ENCODE results near the gene ALK. TPM values are rescaled to one million over a fixed set of nuclear protein-coding genes. Genes with fewer than 3 reads are reported as not detected.

ALK gene
- total RNA-seq, 1 experiment from 2014 or later = 0.07 TPM

- Mint-ChIP-seq H3K27me3 (ENCODE audit: insufficient read depth, unreplicated experiment) (no peaks in the 10 kb centered on the region), H3K27ac (ENCODE audit: low read depth, unreplicated experiment) (no peak overlapping the region), H3K4me1 (ENCODE audit: insufficient read depth, unreplicated experiment) (peaks cover 9% of the 10 kb centered on the region), H3K36me3 (ENCODE audit: insufficient read depth, unreplicated experiment) (no peaks in the 10 kb centered on the region), H3K4me3 (ENCODE audit: unreplicated experiment) (no peak overlapping the region), H3K9me3 (ENCODE audit: unreplicated experiment) (no peaks in the 10 kb centered on the region)
- DNase-seq (ENCODE audit: unreplicated experiment) = peak; percentile 44
- ChIA-PET CTCF (interaction anchor here (0.6 kb wide), 1 partner anchor 30 kb away, joined by 4 read pairs; no protein-coding TSS in a partner anchor), POLR2A (interaction anchor here (1.0 kb wide), 1 partner anchor 19 kb away, joined by 4 read pairs; no protein-coding TSS in a partner anchor)
- no TSS peak for BruUV-seq (replicated peaks)
- no peak for TF ChIP-seq CTCF (IDR thresholded peaks at IDR 0.05; ENCODE audit: unreplicated experiment)
- intact Hi-C loops (cut with micrococcal nuclease) = no loop called here
Observed at GRCh38 chr2:29443627-29444026, 477.8 kb downstream of the ALK start.

- H3K4me3 Mint-ChIP-seq (ENCODE audit: unreplicated experiment) = no peak overlapping the region
- ChIA-PET CTCF (no interaction called here), POLR2A (interaction anchor here (1.0 kb wide), 1 partner anchor 20 kb away, joined by 4 read pairs; no protein-coding TSS in a partner anchor)
- BruUV-seq (replicated peaks) = no TSS peak
- no peak for DNase-seq (ENCODE audit: unreplicated experiment)
- H3K9me3 Mint-ChIP-seq (ENCODE audit: unreplicated experiment) = no peaks in the 10 kb centered on the region
- intact Hi-C loops (cut with micrococcal nuclease) = no loop called here
- H3K4me1 Mint-ChIP-seq (ENCODE audit: insufficient read depth, unreplicated experiment) = peaks cover 9% of the 10 kb centered on the region
- H3K27ac Mint-ChIP-seq (ENCODE audit: low read depth, unreplicated experiment) = no peak overlapping the region
- H3K36me3 Mint-ChIP-seq (ENCODE audit: insufficient read depth, unreplicated experiment) = no peaks in the 10 kb centered on the region
- H3K27me3 Mint-ChIP-seq (ENCODE audit: insufficient read depth, unreplicated experiment) = no peaks in the 10 kb centered on the region
- no peak for TF ChIP-seq CTCF (IDR thresholded peaks at IDR 0.05; ENCODE audit: unreplicated experiment)
Observed at GRCh38 chr2:29443151-29443550, 478.2 kb downstream of the ALK start.

- peaks cover 9% of the 10 kb centered on the region for H3K4me1 Mint-ChIP-seq (ENCODE audit: insufficient read depth, unreplicated experiment)
- H3K27ac Mint-ChIP-seq (ENCODE audit: low read depth, unreplicated experiment) = no peak overlapping the region
- intact Hi-C loops (cut with micrococcal nuclease) = no loop called here
- no TSS peak for BruUV-seq (replicated peaks)
- no peaks in the 10 kb centered on the region for H3K27me3 Mint-ChIP-seq (ENCODE audit: insufficient read depth, unreplicated experiment)
- ChIA-PET POLR2A (no interaction called here), CTCF (interaction anchor here (0.5 kb wide), 1 partner anchor 26 kb away, joined by 4 read pairs; no protein-coding TSS in a partner anchor)
- no peaks in the 10 kb centered on the region for H3K36me3 Mint-ChIP-seq (ENCODE audit: insufficient read depth, unreplicated experiment)
- no peak for DNase-seq (ENCODE audit: unreplicated experiment)
- H3K4me3 Mint-ChIP-seq (ENCODE audit: unreplicated experiment) = no peak overlapping the region
- no peak for TF ChIP-seq CTCF (IDR thresholded peaks at IDR 0.05; ENCODE audit: unreplicated experiment)
- H3K9me3 Mint-ChIP-seq (ENCODE audit: unreplicated experiment) = no peaks in the 10 kb centered on the region
Observed at GRCh38 chr2:29440921-29441623, 480.3 kb downstream of the ALK start.

- no peaks in the 10 kb centered on the region for H3K27me3 Mint-ChIP-seq (ENCODE audit: insufficient read depth, unreplicated experiment)
- no peak overlapping the region for H3K27ac Mint-ChIP-seq (ENCODE audit: low read depth, unreplicated experiment)
- no peaks in the 10 kb centered on the region for H3K4me1 Mint-ChIP-seq (ENCODE audit: insufficient read depth, unreplicated experiment)
- ChIA-PET CTCF (interaction anchor here (0.6 kb wide), 1 partner anchor 28 kb away, joined by 3 read pairs; no protein-coding TSS in a partner anchor), POLR2A (no interaction called here)
- no peak overlapping the region for H3K4me3 Mint-ChIP-seq (ENCODE audit: unreplicated experiment)
- no peaks in the 10 kb centered on the region for H3K9me3 Mint-ChIP-seq (ENCODE audit: unreplicated experiment)
- BruUV-seq (replicated peaks) = no TSS peak
- intact Hi-C loops (cut with micrococcal nuclease) = no loop called here
- no peak for DNase-seq (ENCODE audit: unreplicated experiment)
- TF ChIP-seq CTCF (IDR thresholded peaks at IDR 0.05; ENCODE audit: unreplicated experiment) = no peak
- no peaks in the 10 kb centered on the region for H3K36me3 Mint-ChIP-seq (ENCODE audit: insufficient read depth, unreplicated experiment)
Observed at GRCh38 chr2:29433920-29434319, 487.5 kb downstream of the ALK start.

Data from MCF 10A (cell line).